CD4-positive, alpha-beta T cell treated with Interleukin-4 for 4 hours (primary cell): ENCODE results near the gene CACNA1D.

Experiments used
- DNase-seq: peaks from one replicate; pipeline ENCODE4 v3.0.0-alpha.2; 2020

The CACNA1D gene

GRCh38 chr3:53813229-53813628 lies 318.8 kb downstream of the CACNA1D start:
- no peak for DNase-seq

- DNase-seq, result no peak
Observed at GRCh38 chr3:53813876-53814275, 319.5 kb downstream of the CACNA1D start.

GRCh38 chr3:53815067-53815466 lies 320.7 kb downstream of the CACNA1D start:
- DNase-seq, result no peak

- no peak for DNase-seq
Observed at GRCh38 chr3:53815651-53816050, 321.2 kb downstream of the CACNA1D start.

GRCh38 chr3:53816425-53816824 lies 322.0 kb downstream of the CACNA1D start:
- no peak for DNase-seq

- DNase-seq, result no peak
Observed at GRCh38 chr3:53817211-53817610, 322.8 kb downstream of the CACNA1D start.

GRCh38 chr3:53817809-53818208 lies 323.4 kb downstream of the CACNA1D start:
- DNase-seq, result no peak

- DNase-seq, result no peak
Observed at GRCh38 chr3:53818221-53819162, 324.1 kb downstream of the CACNA1D start.

GRCh38 chr3:53819163-53819868 lies 324.9 kb downstream of the CACNA1D start:
- DNase-seq, result no peak

- DNase-seq, result no peak
Observed at GRCh38 chr3:53820084-53820483, 325.7 kb downstream of the CACNA1D start.

- DNase-seq, result no peak
Observed at GRCh38 chr3:53820756-53821580, 326.6 kb downstream of the CACNA1D start.

- no peak for DNase-seq
Observed at GRCh38 chr3:53821631-53822121, 327.3 kb downstream of the CACNA1D start.

- no peak for DNase-seq
Observed at GRCh38 chr3:53822331-53822741, 327.9 kb downstream of the CACNA1D start.

GRCh38 chr3:53823026-53823955 lies 328.9 kb downstream of the CACNA1D start:
- no peak for DNase-seq

GRCh38 chr3:53823956-53824657 lies 329.7 kb downstream of the CACNA1D start:
- DNase-seq, result no peak

GRCh38 chr3:53824795-53825194 lies 330.4 kb downstream of the CACNA1D start:
- no peak for DNase-seq

- DNase-seq, result no peak
Observed at GRCh38 chr3:53826048-53826447, 331.6 kb downstream of the CACNA1D start.

- no peak for DNase-seq
Observed at GRCh38 chr3:53828581-53828980, 334.2 kb downstream of the CACNA1D start.

GRCh38 chr3:53829605-53830004 lies 335.2 kb downstream of the CACNA1D start:
- DNase-seq, result no peak

- no peak for DNase-seq
Observed at GRCh38 chr3:53830944-53831343, 336.5 kb downstream of the CACNA1D start.

GRCh38 chr3:53833053-53833645 lies 338.7 kb downstream of the CACNA1D start:
- no peak for DNase-seq
